ENCODE measurements around the gene CLEC20A. TPM values are rescaled to one million over a fixed set of nuclear protein-coding genes. Genes with fewer than 3 reads are reported as not detected.

CLEC20A gene
- total and polyA plus RNA-seq, 12 donors: not detected

- DNase-seq: no peak
- intact Hi-C loops (cut with DNase I): no loop called here
- WGBS, 4 donors: 96 to 99% (median 97%) methylated on average over 3 of the region's 3 CpGs
- TF ChIP-seq CTCF (IDR thresholded peaks at IDR 0.05) (no peak), POLR2A (IDR thresholded peaks at IDR 0.05) (no peak)
- Histone ChIP-seq H3K27me3 (no peaks in the 10 kb centered on the region), H3K4me3 (no peak overlapping the region), H3K27ac (no peak overlapping the region), H3K36me3 (replicated peaks in 1 of 2) (no peaks in the 10 kb centered on the region), H3K9me3 (replicated peaks in 1 of 3) (no peaks in the 10 kb centered on the region), H3K4me1 (replicated peaks in 1 of 2) (no peaks in the 10 kb centered on the region)
Observed at GRCh38 chr1:178452013-178452412, 44.8 kb downstream of the CLEC20A start.

- no peak for TF ChIP-seq POLR2A (IDR thresholded peaks at IDR 0.05)
- TF ChIP-seq CTCF (IDR thresholded peaks at IDR 0.05): no peak
- Histone ChIP-seq H3K27ac (no peak overlapping the region), H3K4me1 (replicated peaks in 1 of 2) (no peaks in the 10 kb centered on the region), H3K36me3 (replicated peaks in 1 of 2) (no peaks in the 10 kb centered on the region), H3K27me3 (no peaks in the 10 kb centered on the region), H3K9me3 (replicated peaks in 1 of 3) (no peaks in the 10 kb centered on the region), H3K4me3 (no peak overlapping the region)
- intact Hi-C loops (cut with DNase I): no loop called here
- no peak for DNase-seq
- 78 to 90% (median 84%) methylated on average over 3 of the region's 3 CpGs for WGBS, 4 donors
Observed at GRCh38 chr1:178451529-178451928, 45.2 kb downstream of the CLEC20A start.

GRCh38 chr1:178450871-178451270, 45.9 kb downstream of the CLEC20A start:
- Histone ChIP-seq H3K9me3 (replicated peaks in 1 of 3) (no peaks in the 10 kb centered on the region), H3K4me1 (replicated peaks in 1 of 2) (no peaks in the 10 kb centered on the region), H3K27me3 (no peaks in the 10 kb centered on the region), H3K27ac (no peak overlapping the region), H3K36me3 (replicated peaks in 1 of 2) (no peaks in the 10 kb centered on the region), H3K4me3 (no peak overlapping the region)
- DNase-seq: no peak
- 95 to 97% (median 95%) methylated on average over 6 of the region's 6 CpGs for WGBS, 4 donors
- TF ChIP-seq POLR2A (IDR thresholded peaks at IDR 0.05) (no peak), CTCF (IDR thresholded peaks at IDR 0.05) (no peak)
- intact Hi-C loops (cut with DNase I): no loop called here

GRCh38 chr1:178442925-178443324, 53.8 kb downstream of the CLEC20A start:
- intact Hi-C loops (cut with DNase I): no loop called here

More at GRCh38 chr1:178442925-178443324, 53.8 kb downstream of the CLEC20A start:
- no peaks in the 10 kb centered on the region for H3K4me1 ChIP-seq (replicated peaks in 1 of 2)
- H3K27ac ChIP-seq: no peak overlapping the region
- no peak overlapping the region for H3K4me3 ChIP-seq
- H3K27me3 ChIP-seq: no peaks in the 10 kb centered on the region
- TF ChIP-seq CTCF (IDR thresholded peaks at IDR 0.05) (no peak), POLR2A (IDR thresholded peaks at IDR 0.05) (no peak)
- no peaks in the 10 kb centered on the region for H3K9me3 ChIP-seq (replicated peaks in 1 of 3)
- peaks cover 0 to 8% of the 10 kb centered on the region in 2 donors for H3K36me3 ChIP-seq (replicated peaks in 1 of 2)
- no peak for DNase-seq
- WGBS, 4 donors: 88 to 96% (median 91%) methylated on average over 3 of the region's 3 CpGs

Data from adrenal gland (tissue), 12 donors.